Measurements from ENCODE around the gene GNAQ. TPM values are rescaled to one million over a fixed set of nuclear protein-coding genes. Genes with fewer than 3 reads are reported as not detected.

The GNAQ gene
- total RNA-seq: 64.1 and 64.9 TPM in 2 replicates
- long read RNA-seq, full-length matches to known transcripts: 3 of 29 reads
- long read RNA-seq, partial matches to known transcripts: 6 of 29 reads
- long read RNA-seq, other reads (novel, unspliced or antisense): 20 of 29 reads

DNA sequence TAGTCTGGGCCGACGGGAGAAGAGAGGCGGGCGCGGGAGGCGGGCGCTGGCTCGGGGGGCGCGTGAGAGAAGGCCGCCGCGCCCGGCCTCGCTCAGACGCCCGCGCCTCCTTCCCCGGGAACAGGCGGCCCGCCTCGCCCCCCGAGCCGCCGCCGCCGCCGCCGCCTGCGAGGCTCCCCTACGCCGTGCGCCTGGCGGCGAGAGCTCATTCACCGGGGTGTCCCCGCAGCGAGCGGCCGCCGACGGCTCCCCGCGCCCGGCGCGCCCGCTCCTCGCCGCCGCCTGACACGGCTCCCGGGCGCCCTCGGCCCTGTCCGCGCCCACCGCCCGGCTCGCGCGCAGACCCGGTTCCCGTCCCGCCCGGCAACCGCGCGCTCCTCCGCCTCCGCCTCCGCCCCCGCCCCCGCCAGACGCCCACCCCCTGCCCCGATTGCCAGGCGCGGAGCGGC is at the start of gene GNAQ:
Gene GNAQ, minus strand, starts transcription at position 368 of the 449 bp plus-strand sequence. CDS start 576 bp downstream, outside the sequence.
- Mint-ChIP-seq H3K9me3 (ENCODE audit: low read depth) (no peaks in the 10 kb centered on the region), H3K36me3 (ENCODE audit: insufficient read depth) (no peaks in the 10 kb centered on the region), H3K27ac (peak within 1 kb of the TSS; percentile 99), H3K4me1 (ENCODE audit: low read depth) (peaks cover 43% of the 10 kb centered on the region), H3K27me3 (peaks cover 3% of the 10 kb centered on the region), H3K4me3 (ENCODE audit: low read depth) (peak within 1 kb of the TSS; percentile 95)
- TF ChIP-seq CTCF (IDR thresholded peaks at IDR 0.05; ENCODE audit: unreplicated experiment): no peak
- DNase-seq (ENCODE audit: low spot score, unreplicated experiment): no peak

- H3K27ac Mint-ChIP-seq: no peak overlapping the region
Observed at GRCh38 chr9:78074385-78075291, 43.0 kb upstream of the GNAQ start.

GRCh38 chr9:78073722-78074121 is 42.1 kb upstream of the GNAQ start:
- H3K4me1 Mint-ChIP-seq (ENCODE audit: low read depth): no peaks in the 10 kb centered on the region
- no peak for TF ChIP-seq CTCF (IDR thresholded peaks at IDR 0.05; ENCODE audit: unreplicated experiment)
- peaks cover 8% of the 10 kb centered on the region for H3K9me3 Mint-ChIP-seq (ENCODE audit: low read depth)
- H3K36me3 Mint-ChIP-seq (ENCODE audit: insufficient read depth): no peaks in the 10 kb centered on the region
- no peaks in the 10 kb centered on the region for H3K27me3 Mint-ChIP-seq
- H3K27ac Mint-ChIP-seq: no peak overlapping the region
- H3K4me3 Mint-ChIP-seq (ENCODE audit: low read depth): no peak overlapping the region
- DNase-seq (ENCODE audit: low spot score, unreplicated experiment): no peak

More at GRCh38 chr9:78074385-78075291, 43.0 kb upstream of the GNAQ start:
- Mint-ChIP-seq H3K27me3 (no peaks in the 10 kb centered on the region), H3K4me3 (ENCODE audit: low read depth) (no peak overlapping the region), H3K4me1 (ENCODE audit: low read depth) (no peaks in the 10 kb centered on the region), H3K36me3 (ENCODE audit: insufficient read depth) (no peaks in the 10 kb centered on the region), H3K9me3 (ENCODE audit: low read depth) (peaks cover 11% of the 10 kb centered on the region)
- no peak for TF ChIP-seq CTCF (IDR thresholded peaks at IDR 0.05; ENCODE audit: unreplicated experiment)
- no peak for DNase-seq (ENCODE audit: low spot score, unreplicated experiment)

GRCh38 chr9:78072586-78073199 is 41.1 kb upstream of the GNAQ start:
- no peak for DNase-seq (ENCODE audit: low spot score, unreplicated experiment)
- no peak for TF ChIP-seq CTCF (IDR thresholded peaks at IDR 0.05; ENCODE audit: unreplicated experiment)
- no peak overlapping the region for H3K27ac Mint-ChIP-seq
- no peaks in the 10 kb centered on the region for H3K36me3 Mint-ChIP-seq (ENCODE audit: insufficient read depth)
- no peak overlapping the region for H3K4me3 Mint-ChIP-seq (ENCODE audit: low read depth)
- no peaks in the 10 kb centered on the region for H3K27me3 Mint-ChIP-seq
- peaks cover 4% of the 10 kb centered on the region for H3K9me3 Mint-ChIP-seq (ENCODE audit: low read depth)
- no peaks in the 10 kb centered on the region for H3K4me1 Mint-ChIP-seq (ENCODE audit: low read depth)

- Mint-ChIP-seq H3K27ac (no peak overlapping the region), H3K9me3 (ENCODE audit: low read depth) (peaks cover 11% of the 10 kb centered on the region), H3K4me1 (ENCODE audit: low read depth) (no peaks in the 10 kb centered on the region), H3K36me3 (ENCODE audit: insufficient read depth) (no peaks in the 10 kb centered on the region), H3K4me3 (ENCODE audit: low read depth) (no peak overlapping the region), H3K27me3 (no peaks in the 10 kb centered on the region)
- DNase-seq (ENCODE audit: low spot score, unreplicated experiment): no peak
- no peak for TF ChIP-seq CTCF (IDR thresholded peaks at IDR 0.05; ENCODE audit: unreplicated experiment)
Observed at GRCh38 chr9:78070521-78070920, 38.9 kb upstream of the GNAQ start.

All from progenitor cell of endocrine pancreas (in vitro differentiated cells).